GM12878 (cell line): Measurements from ENCODE around the gene GLT8D1. TPM values are rescaled to one million over a fixed set of nuclear protein-coding genes. Genes with fewer than 3 reads are reported as not detected.
A peak's percentile ranks its signal among the peaks of the same experiment; 100 is the strongest.

Source experiments
- BHLHE40 ChIP-seq, 2 experiments: fragments of 450-650 bp in 1 of 2; IDR thresholded peaks; 2 replicates each; pipeline ENCODE4 v1.6.1; 2011 to 2017; ENCODE audit warnings: low read depth in 2 of 2, borderline replicate concordance in 1 of 2, improper control_type of control experiment in 1 of 2, low read length in 1 of 2, mild to moderate bottlenecking in 1 of 2
- CREB1 ChIP-seq: IDR thresholded peaks from 2 replicates; pipeline ENCODE4 v1.6.1; 2012; ENCODE audit warnings: low read depth, mild to moderate bottlenecking, inconsistent platforms
- EED ChIP-seq: sonication (generic); IDR thresholded peaks from 2 replicates; pipeline ENCODE4 v1.6.1; 2016; ENCODE audit warnings: antibody characterized with exemption, low read depth
- GATAD2B ChIP-seq: fragments of 450-650 bp; conservative IDR thresholded peaks from 2 replicates; pipeline ENCODE4 v1.6.1; 2017; ENCODE audit warnings: low read depth, mild to moderate bottlenecking, moderate library complexity
- IKZF2 ChIP-seq, 2 experiments: fragments of 450-650 bp; IDR thresholded peaks; 2 replicates each; pipeline ENCODE4 v1.6.1; 2017; ENCODE audit warnings: mild to moderate bottlenecking in 2 of 2, moderate library complexity in 2 of 2
- IRF4 ChIP-seq: IDR thresholded peaks from 2 replicates; pipeline ENCODE4 v1.6.1; 2011; ENCODE audit warnings: low read depth, low read length
- JUND ChIP-seq: IDR thresholded peaks from 2 replicates; pipeline ENCODE4 v1.6.1; 2012; ENCODE audit warnings: low read depth, mild to moderate bottlenecking, low read length, improper control_type of control experiment, moderate library complexity
- POLR2AphosphoS2 ChIP-seq: IDR thresholded peaks from 2 replicates; pipeline ENCODE4 v1.6.1; 2011; ENCODE audit warnings: low read depth, mild to moderate bottlenecking, low read length, improper control_type of control experiment, moderate library complexity
- POU2F2 ChIP-seq: IDR thresholded peaks from 3 replicates; pipeline ENCODE4 v1.6.1; 2011; ENCODE audit warnings: low read depth, mild to moderate bottlenecking, low read length, borderline replicate concordance
- RUNX3 ChIP-seq: IDR thresholded peaks from 2 replicates; pipeline ENCODE4 v1.6.1; 2012; ENCODE audit warnings: low read length, inconsistent platforms
- SMARCA5 ChIP-seq: fragments of 450-650 bp; IDR thresholded peaks from 2 replicates; pipeline ENCODE4 v1.6.1; 2017; ENCODE audit warnings: mild to moderate bottlenecking
- STAT1 ChIP-seq: fragments of 450-650 bp; conservative IDR thresholded peaks from 2 replicates; pipeline ENCODE4 v1.6.1; 2014; ENCODE audit warnings: antibody characterized with exemption, mild to moderate bottlenecking
- TCF12 ChIP-seq: IDR thresholded peaks from 2 replicates; pipeline ENCODE4 v1.6.1; 2011; ENCODE audit warnings: low read depth, mild to moderate bottlenecking, low read length
- polyA plus RNA-seq, 11 experiments: library from polyadenylated mRNA; depleted of rRNA in 4 of 11; unstranded in 6 of 11; stranded (reverse) in 5 of 11; fragments of >200 nt; fragmentation: Nextera tagmentation in 4 of 11; fragmentation: Illumina TruSeq in 1 of 11; extraction: Ambion mirVana in 4 of 11; extraction: Trizol in 1 of 11; gene quantifications; 1 replicate in 1 of 11; 2 replicates in 10 of 11; pipeline versions ENCODE4 v1.2.1 to v1.2.3, GENCODE V29; 2011 to 2016; ENCODE audit warnings: inconsistent platforms in 2 of 11, missing spikeins in 2 of 11, low read depth in 1 of 11
- total RNA-seq, 4 experiments: library from RNA; depleted of rRNA in 3 of 4; stranded (reverse); fragments of >200 nt in 3 of 4; fragmentation: Illumina TruSeq in 1 of 4; extraction: Trizol in 1 of 4; gene quantifications; 2 replicates each; pipeline versions ENCODE4 v1.2.1 to v1.2.3, GENCODE V29; 2013 to 2021
- TF ChIP-seq, protein P1 (sequence below): fragments of 450-650 bp; IDR thresholded peaks from 2 replicates; pipeline ENCODE4 v1.6.1; 2016; ENCODE audit warnings: mild to moderate bottlenecking, moderate library complexity, borderline replicate concordance
- TF ChIP-seq, protein P2 (sequence below): fragments of 150-350 bp; IDR thresholded peaks from 2 replicates; pipeline ENCODE4 v1.6.1; 2016; ENCODE audit warnings: low read depth, low read length
- TF ChIP-seq, protein P3 (sequence below): fragments of 450-650 bp; IDR thresholded peaks from 2 replicates; pipeline ENCODE4 v1.6.1; 2017; ENCODE audit warnings: mild to moderate bottlenecking, moderate library complexity
- TF ChIP-seq, protein P4 (sequence below): fragments of 450-650 bp; IDR thresholded peaks from 2 replicates; pipeline ENCODE4 v1.6.1; 2018; ENCODE audit warnings: borderline replicate concordance, mild to moderate bottlenecking; ENCODE audit not compliant: partially characterized antibody

The GLT8D1 gene
- total and polyA plus RNA-seq, 10 of the 15 experiments (the other 5 are each of a cell fraction or from before 2014, with no cell fraction given): 25.3 to 73.4 (median 48.4) TPM

DNA sequence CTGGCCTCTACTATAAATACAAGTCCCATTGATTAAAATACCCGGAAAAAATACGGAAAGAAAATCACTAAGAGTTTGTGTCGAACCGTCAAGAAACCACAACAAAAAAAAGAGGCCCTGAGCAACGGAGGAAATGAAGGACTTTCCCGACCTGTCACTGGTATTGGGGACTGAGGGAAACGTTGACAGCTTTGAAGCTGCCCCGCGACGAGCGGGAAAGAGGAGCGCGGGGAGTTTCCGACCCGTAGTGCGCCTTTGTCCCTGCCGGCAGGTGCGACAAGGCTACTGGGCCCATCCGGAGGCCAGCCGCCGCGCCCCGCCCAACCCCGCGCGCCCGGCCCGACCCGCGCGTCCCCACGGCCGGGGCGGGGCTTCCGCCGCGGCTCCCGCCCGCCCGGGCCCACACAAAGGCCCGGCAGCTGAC, 20.3 kb downstream of the GLT8D1 start (continued):
- TF ChIP-seq, protein P1, sequence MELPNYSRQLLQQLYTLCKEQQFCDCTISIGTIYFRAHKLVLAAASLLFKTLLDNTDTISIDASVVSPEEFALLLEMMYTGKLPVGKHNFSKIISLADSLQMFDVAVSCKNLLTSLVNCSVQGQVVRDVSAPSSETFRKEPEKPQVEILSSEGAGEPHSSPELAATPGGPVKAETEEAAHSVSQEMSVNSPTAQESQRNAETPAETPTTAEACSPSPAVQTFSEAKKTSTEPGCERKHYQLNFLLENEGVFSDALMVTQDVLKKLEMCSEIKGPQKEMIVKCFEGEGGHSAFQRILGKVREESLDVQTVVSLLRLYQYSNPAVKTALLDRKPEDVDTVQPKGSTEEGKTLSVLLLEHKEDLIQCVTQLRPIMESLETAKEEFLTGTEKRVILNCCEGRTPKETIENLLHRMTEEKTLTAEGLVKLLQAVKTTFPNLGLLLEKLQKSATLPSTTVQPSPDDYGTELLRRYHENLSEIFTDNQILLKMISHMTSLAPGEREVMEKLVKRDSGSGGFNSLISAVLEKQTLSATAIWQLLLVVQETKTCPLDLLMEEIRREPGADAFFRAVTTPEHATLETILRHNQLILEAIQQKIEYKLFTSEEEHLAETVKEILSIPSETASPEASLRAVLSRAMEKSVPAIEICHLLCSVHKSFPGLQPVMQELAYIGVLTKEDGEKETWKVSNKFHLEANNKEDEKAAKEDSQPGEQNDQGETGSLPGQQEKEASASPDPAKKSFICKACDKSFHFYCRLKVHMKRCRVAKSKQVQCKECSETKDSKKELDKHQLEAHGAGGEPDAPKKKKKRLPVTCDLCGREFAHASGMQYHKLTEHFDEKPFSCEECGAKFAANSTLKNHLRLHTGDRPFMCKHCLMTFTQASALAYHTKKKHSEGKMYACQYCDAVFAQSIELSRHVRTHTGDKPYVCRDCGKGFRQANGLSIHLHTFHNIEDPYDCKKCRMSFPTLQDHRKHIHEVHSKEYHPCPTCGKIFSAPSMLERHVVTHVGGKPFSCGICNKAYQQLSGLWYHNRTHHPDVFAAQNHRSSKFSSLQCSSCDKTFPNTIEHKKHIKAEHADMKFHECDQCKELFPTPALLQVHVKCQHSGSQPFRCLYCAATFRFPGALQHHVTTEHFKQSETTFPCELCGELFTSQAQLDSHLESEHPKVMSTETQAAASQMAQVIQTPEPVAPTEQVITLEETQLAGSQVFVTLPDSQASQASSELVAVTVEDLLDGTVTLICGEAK: peak; percentile 47; the same call in 1 of the 2 replicates
- TF ChIP-seq CREB1 (0 out of 2 replicates have a peak, but pooled peaks have one; percentile 54), BHLHE40 (IDR thresholded peaks at IDR 0.05; ENCODE audit: borderline replicate concordance in 1 of 2, low read depth in 2 of 2, low read length in 1 of 2) (0 out of 4 replicates have a peak, but pooled peaks of 1 of the 2 experiments have one; percentile 26), TCF12 (peak; percentile 78), IKZF2 (IDR thresholded peaks at IDR 0.05) (peak; percentile 51 to 64; a peak in 1 of 4 replicates), STAT1 (no peak), EED (peak; percentile 65), IRF4 (no peak), RUNX3 (peak; percentile 82), JUND (no peak), POU2F2 (no peak), POLR2AphosphoS2 (no peak), GATAD2B (no peak; the same call in 1 of the 2 replicates), SMARCA5 (no peak)
- TF ChIP-seq, protein P2, sequence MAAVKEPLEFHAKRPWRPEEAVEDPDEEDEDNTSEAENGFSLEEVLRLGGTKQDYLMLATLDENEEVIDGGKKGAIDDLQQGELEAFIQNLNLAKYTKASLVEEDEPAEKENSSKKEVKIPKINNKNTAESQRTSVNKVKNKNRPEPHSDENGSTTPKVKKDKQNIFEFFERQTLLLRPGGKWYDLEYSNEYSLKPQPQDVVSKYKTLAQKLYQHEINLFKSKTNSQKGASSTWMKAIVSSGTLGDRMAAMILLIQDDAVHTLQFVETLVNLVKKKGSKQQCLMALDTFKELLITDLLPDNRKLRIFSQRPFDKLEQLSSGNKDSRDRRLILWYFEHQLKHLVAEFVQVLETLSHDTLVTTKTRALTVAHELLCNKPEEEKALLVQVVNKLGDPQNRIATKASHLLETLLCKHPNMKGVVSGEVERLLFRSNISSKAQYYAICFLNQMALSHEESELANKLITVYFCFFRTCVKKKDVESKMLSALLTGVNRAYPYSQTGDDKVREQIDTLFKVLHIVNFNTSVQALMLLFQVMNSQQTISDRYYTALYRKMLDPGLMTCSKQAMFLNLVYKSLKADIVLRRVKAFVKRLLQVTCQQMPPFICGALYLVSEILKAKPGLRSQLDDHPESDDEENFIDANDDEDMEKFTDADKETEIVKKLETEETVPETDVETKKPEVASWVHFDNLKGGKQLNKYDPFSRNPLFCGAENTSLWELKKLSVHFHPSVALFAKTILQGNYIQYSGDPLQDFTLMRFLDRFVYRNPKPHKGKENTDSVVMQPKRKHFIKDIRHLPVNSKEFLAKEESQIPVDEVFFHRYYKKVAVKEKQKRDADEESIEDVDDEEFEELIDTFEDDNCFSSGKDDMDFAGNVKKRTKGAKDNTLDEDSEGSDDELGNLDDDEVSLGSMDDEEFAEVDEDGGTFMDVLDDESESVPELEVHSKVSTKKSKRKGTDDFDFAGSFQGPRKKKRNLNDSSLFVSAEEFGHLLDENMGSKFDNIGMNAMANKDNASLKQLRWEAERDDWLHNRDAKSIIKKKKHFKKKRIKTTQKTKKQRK: no peak
- TF ChIP-seq, protein P3, sequence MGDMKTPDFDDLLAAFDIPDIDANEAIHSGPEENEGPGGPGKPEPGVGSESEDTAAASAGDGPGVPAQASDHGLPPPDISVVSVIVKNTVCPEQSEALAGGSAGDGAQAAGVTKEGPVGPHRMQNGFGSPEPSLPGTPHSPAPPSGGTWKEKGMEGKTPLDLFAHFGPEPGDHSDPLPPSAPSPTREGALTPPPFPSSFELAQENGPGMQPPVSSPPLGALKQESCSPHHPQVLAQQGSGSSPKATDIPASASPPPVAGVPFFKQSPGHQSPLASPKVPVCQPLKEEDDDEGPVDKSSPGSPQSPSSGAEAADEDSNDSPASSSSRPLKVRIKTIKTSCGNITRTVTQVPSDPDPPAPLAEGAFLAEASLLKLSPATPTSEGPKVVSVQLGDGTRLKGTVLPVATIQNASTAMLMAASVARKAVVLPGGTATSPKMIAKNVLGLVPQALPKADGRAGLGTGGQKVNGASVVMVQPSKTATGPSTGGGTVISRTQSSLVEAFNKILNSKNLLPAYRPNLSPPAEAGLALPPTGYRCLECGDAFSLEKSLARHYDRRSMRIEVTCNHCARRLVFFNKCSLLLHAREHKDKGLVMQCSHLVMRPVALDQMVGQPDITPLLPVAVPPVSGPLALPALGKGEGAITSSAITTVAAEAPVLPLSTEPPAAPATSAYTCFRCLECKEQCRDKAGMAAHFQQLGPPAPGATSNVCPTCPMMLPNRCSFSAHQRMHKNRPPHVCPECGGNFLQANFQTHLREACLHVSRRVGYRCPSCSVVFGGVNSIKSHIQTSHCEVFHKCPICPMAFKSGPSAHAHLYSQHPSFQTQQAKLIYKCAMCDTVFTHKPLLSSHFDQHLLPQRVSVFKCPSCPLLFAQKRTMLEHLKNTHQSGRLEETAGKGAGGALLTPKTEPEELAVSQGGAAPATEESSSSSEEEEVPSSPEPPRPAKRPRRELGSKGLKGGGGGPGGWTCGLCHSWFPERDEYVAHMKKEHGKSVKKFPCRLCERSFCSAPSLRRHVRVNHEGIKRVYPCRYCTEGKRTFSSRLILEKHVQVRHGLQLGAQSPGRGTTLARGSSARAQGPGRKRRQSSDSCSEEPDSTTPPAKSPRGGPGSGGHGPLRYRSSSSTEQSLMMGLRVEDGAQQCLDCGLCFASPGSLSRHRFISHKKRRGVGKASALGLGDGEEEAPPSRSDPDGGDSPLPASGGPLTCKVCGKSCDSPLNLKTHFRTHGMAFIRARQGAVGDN: no peak
- TF ChIP-seq, protein P4, sequence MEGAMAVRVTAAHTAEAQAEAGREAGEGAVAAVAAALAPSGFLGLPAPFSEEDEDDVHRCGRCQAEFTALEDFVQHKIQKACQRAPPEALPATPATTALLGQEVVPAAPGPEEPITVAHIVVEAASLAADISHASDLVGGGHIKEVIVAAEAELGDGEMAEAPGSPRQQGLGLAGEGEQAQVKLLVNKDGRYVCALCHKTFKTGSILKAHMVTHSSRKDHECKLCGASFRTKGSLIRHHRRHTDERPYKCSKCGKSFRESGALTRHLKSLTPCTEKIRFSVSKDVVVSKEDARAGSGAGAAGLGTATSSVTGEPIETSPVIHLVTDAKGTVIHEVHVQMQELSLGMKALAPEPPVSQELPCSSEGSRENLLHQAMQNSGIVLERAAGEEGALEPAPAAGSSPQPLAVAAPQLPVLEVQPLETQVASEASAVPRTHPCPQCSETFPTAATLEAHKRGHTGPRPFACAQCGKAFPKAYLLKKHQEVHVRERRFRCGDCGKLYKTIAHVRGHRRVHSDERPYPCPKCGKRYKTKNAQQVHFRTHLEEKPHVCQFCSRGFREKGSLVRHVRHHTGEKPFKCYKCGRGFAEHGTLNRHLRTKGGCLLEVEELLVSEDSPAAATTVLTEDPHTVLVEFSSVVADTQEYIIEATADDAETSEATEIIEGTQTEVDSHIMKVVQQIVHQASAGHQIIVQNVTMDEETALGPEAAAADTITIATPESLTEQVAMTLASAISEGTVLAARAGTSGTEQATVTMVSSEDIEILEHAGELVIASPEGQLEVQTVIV: peak; percentile 25
